NCI-H1417 treated with DMSO at 0.1 percent for 48 hours (cell line): ENCODE measurements around the gene THOC6.
A peak's percentile ranks its signal among the peaks of the same experiment; 100 is the strongest.

ENCODE experiments used
- DNase-seq: peaks from one replicate; lab custom pipeline; 2025; lab: John Stamatoyannopoulos, UW

The THOC6 gene

DNA sequence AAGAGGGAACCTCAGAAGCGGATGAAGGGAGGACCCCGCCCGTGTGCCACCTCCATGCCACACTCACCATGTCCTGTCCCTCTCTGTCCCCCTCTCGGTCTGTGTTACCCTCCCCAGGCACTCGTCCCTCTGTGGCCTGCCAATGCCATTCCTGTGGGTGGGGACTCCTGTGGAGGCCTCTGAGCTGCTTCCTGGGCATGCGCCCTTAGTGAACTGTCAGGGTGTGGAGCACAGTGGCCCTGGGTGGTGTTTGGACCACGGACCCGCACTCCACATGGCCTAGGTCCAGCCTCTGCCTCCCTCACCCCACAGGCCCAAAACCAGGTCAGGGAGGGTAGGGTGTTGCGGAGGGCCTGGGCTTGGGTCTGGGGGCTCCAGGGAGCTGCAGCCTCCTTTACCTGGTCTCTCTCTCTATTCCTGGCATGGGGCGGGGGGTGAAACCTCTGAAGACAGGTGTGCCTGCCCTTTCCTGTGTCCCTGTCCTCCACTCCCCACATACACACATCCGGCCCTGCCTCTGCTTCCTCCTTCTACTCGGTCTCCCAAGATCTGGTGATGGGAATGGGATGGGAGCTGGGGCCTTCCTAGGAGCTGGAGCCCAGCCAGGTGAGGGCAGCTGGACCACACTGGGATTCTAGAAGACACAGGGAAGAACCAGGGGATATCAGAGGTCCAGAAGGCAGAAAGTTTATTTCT, 32.1 kb upstream of the THOC6 start:
- no peak for DNase-seq

GRCh38 chr16:2992383-2993081, 31.3 kb upstream of the THOC6 start:
- DNase-seq: no peak

GRCh38 chr16:2996298-2996697, 27.5 kb upstream of the THOC6 start:
- DNase-seq: no peak

GRCh38 chr16:2999929-3000328, 23.9 kb upstream of the THOC6 start:
- no peak for DNase-seq

GRCh38 chr16:3000540-3000939, 23.3 kb upstream of the THOC6 start:
- no peak for DNase-seq

GRCh38 chr16:3001316-3001715, 22.5 kb upstream of the THOC6 start:
- DNase-seq: no peak

DNA sequence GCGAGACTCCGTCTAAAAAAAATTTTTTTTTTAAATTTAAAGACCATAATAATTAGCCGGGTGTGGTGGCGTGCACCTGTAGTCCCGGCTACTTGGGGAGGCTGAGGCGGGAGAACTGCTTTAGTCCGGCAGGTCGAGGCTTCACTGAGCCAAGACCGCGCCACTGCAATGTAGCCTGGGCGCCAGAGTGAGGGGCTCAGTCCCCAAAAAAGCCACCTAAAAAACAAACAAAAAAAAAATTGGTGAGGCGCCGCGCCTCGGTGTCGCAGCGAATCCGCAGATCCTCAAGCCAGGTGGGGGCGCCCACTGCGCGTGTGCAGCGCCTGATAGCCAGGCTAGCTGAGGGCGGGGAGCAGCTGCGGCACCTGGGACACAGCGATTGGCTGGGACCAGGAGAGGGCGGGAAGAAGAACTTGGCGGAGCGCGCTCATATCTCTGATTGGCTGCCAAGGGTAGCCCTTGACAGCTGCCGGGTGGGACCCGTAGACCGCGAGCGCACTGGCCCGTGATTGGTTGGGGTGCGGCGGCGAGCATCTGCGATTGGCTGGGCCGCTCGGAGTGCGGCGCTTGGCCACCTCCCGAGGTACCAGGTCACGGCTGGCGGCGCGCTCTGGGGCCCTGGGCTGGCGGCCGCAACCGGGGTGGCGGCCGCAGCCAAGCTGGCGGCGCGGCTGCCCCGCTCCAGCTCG, 20.1 kb upstream of the THOC6 start:
- peak; percentile 93 for DNase-seq

GRCh38 chr16:3004319-3004718, 19.5 kb upstream of the THOC6 start:
- DNase-seq: no peak

GRCh38 chr16:3004781-3005284, 19.0 kb upstream of the THOC6 start:
- no peak for DNase-seq

DNA sequence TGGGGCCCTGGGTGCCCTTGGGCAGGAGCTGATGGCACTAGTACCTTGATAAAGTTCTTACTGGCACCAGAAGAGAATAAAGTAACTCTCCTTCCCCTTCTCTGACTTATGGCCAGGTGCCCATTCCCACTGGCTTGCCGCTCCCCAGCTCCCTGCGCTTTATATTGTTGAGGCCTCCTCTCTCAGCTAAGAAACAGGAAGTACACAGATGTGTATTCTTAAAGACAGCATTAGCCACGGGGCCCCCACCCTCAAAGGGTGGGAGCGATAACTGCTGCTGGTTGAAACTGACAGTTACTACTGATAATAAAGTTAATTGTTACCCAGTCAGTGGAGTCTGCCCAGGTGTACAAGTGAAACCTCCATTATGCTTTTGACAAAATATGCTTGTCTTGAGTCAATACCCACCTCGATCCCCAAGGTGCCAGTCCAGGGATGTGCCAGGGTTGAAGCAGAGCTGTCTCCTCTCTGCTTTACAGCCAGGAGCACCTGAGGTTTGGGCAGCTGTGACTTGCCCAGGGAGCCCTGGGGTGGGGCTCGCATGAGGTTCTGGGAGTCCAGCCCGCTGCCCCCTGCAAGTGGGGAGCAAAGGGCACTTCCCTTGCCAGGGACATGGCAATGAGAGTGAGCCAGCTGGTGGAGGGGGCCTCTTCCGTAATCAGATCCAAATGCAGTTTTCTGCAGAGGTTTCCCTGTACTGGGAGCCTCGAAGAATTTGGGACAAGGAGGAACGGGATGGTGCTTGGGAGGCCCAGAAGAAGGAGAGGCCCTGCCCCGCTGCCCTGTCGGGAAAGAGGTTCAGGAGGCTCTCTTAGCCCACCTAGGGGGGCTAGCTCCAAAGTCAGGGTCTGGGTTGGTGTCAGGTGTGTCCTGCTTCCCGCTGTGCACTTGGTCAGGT, 16.5 kb upstream of the THOC6 start:
- no peak for DNase-seq

DNA sequence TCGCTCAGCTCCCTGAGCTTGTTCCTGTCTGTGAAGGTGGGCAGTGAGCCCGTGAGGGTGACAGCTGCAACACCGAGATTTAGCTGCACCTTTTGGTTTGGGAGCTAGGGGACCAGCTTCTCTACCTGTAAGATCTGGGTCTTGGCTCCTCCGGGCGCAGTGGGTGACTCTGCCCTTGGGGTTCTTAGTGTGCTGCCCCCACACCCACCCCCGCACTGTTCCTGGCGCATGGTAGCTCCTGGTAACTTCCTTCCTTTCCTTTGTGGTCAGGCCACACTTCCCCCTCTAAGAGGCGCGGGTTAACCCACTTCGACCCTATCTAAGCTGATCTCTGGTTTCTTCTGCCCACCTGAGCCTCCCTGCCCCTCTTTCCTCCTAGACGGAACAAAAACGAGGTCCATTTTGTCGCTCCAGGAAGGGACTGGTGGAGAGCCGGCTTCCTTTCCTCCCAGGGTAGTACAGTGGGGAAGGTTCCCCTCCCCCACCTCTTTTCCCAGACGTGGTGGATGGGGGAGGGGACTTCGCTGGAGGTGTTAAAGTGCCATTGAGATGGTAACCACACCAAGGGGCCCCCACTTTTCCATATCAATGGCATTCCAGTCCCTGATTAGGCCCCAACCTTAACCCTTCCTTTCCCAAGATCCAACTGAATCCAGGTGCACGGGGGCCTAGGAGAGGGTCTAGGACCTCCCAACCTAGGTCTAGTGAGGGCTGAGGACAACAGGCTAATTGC, 15.7 kb upstream of the THOC6 start:
- no peak for DNase-seq

- no peak for DNase-seq
These were observed 15.2 kb upstream of the THOC6 start for GRCh38 chr16:3008690-3009037.

DNA sequence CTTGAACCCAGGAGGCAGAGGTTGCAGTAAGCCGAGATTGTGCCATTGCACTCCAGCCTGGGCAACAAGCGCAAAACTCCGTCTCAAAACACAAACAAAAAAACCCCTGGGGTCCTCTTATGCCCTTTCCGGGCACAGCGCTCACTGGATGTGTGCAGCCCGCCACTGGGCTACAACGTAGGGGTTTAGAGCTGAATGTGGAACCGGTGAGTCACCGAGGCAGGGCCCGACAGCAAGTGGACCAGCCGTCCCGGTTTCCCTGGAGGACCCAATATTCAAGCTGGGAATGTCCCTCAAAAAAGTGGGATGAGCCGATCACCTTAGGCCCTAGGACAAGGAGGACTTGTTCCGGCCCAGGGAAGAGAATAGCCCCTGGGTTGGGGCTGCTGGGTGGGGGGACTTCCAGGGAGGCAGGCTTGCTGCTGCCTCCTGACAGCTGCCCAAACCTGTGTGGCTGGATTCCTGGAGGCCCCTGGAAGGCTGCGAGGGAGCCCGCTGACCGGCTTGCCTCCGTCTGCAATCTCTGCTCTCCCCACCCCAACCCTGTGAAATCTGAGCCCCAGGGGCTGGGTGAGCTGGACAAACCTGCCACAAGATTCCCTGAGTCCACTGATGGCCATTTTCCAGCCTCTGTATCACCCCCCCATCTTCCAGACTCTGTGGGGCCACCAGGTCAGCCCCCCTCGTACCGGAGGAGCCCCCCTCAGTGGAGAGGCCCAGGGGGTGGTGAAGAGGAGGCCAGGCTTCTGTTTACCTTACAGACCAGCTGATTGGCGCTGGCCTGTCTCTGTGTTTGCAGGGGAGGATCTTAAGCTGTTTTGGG, 14.1 kb upstream of the THOC6 start:
- DNase-seq: no peak

- DNase-seq: no peak
These were observed 13.3 kb upstream of the THOC6 start for GRCh38 chr16:3010510-3010909.

DNA sequence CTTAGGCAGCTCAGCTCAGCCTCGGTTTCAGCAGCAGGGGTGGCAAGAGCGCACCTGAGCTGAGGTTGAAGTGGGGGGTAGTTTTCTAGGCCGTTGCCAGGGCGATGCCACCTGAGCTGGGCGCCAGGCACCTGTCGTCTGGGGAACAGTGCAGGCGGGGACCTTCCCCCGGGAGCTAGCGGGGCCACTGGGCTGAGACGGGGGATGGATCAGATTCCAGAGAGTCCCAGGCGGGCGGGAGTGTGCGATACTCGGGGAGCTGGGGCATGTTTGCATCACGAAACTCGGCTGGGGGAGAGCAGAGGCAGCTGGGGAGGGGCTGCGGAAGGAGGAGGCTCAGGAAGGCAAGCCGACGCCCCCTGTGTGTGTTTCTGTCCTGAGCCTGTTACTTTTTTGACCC, 11.6 kb upstream of the THOC6 start:
- DNase-seq: no peak

GRCh38 chr16:3012828-3013420, 10.9 kb upstream of the THOC6 start, which contains the start of gene CLDN9:
Gene CLDN9 (plus strand): TSS chr16:3012923. CDS start chr16:3013363, 440 bp downstream.
- peak; percentile 39 for DNase-seq

GRCh38 chr16:3013491-3013951, 10.3 kb upstream of the THOC6 start:
- no peak for DNase-seq

DNA sequence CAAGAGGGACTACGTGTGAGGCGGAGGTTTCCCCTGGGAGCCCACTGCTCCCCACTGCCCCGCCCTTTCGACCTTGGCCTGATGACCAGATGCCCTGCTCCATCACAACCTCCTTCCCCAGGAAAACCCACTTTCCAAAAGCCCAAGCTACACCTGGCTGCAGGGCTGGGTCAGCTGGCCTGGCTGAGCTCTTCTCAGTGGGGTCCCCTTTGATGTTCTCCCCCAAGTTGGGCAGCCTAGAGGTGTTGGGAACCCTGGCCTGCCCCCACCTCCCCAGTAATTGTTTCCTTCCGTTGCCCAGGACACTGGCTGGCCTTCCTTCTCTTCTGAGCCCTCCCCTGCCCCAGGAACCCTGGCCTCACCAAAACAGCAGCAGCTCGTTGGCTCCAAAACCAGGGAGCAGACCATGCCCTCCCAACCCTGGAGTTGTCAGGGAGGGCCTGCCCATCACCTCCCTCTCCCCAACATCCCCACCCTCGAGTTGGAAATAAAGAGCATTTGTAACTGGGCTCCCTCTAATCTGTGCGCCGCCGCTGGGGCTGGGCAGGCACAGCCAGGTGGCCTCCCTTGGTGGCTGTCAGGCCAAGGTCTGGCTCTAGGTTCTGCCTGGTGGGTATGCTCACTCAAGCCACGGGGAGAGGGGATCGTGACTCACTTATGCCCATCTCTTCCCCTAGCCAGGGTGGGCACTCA, 9.7 kb upstream of the THOC6 start:
- DNase-seq: no peak

DNA sequence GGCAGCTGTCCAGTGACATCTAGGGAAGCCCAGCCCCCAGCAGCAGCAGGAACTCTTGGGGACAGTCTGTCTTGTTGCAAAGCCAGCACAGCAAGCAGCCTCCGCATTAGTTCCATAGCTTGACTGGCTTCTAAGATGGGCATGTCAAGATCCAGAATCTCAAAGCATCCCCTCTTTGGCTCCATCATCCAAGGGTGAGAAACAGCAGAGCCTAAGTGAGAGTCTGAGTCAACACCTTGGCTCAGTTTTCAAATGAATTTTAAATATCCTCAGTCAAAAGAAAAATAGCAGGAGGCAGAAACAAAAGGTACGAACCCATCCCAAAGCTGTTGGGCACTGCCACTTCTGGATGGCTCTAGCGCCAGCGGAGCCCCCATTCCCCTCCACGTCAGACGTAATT, 8.9 kb upstream of the THOC6 start:
- DNase-seq: no peak
